HUDEP-2 (cell line): Measurements from ENCODE around the gene RBM4.

Source experiments
- DNase-seq, 76 experiments: peaks; one replicate each; lab custom pipeline; 2025; ENCODE audit not compliant: unreplicated experiment in 76 of 76; lab: John Stamatoyannopoulos, UW

Gene RBM4

GRCh38 chr11:66649903-66650302 lies 11.4 kb downstream of the RBM4 start:
- no peak for DNase-seq

GRCh38 chr11:66651016-66651415 lies 12.5 kb downstream of the RBM4 start:
- no peak for DNase-seq

GRCh38 chr11:66652651-66653050 lies 14.1 kb downstream of the RBM4 start:
- no peak for DNase-seq

- no peak for DNase-seq
These were observed 14.6 kb downstream of the RBM4 start for GRCh38 chr11:66653123-66653522.

GRCh38 chr11:66659763-66660162 lies 21.3 kb downstream of the RBM4 start:
- peak in 2 of 76 experiments; percentile 19 to 28 for DNase-seq

- DNase-seq = no peak
These were observed 25.3 kb downstream of the RBM4 start for GRCh38 chr11:66663741-66664296.

- DNase-seq = no peak
These were observed 26.9 kb downstream of the RBM4 start for GRCh38 chr11:66665369-66665768.

GRCh38 chr11:66670816-66671215 lies 32.3 kb downstream of the RBM4 start:
- DNase-seq = no peak

GRCh38 chr11:66674964-66675602 lies 36.6 kb downstream of the RBM4 start:
- DNase-seq = no peak

GRCh38 chr11:66676282-66676919 lies 37.9 kb downstream of the RBM4 start:
- DNase-seq = no peak

- no peak for DNase-seq
These were observed 38.6 kb downstream of the RBM4 start for GRCh38 chr11:66676931-66677598.

- peak in 74 of 76 experiments; percentile 33 to 94 (median 84) for DNase-seq
These were observed 39.3 kb downstream of the RBM4 start, which contains the start of gene RBM4B for GRCh38 chr11:66677599-66678375. TSS of gene RBM4B (minus strand) at chr11:66677887. CDS start at chr11:66677079, 808 bp downstream.

GRCh38 chr11:66680966-66681645 lies 42.6 kb downstream of the RBM4 start:
- no peak for DNase-seq

- no peak for DNase-seq
These were observed 45.4 kb downstream of the RBM4 start for GRCh38 chr11:66683877-66684276.

- DNase-seq = no peak
These were observed 46.1 kb downstream of the RBM4 start for GRCh38 chr11:66684635-66685034.

- no peak for DNase-seq
These were observed 47.0 kb downstream of the RBM4 start for GRCh38 chr11:66685276-66686099.

GRCh38 chr11:66686100-66686785 lies 47.7 kb downstream of the RBM4 start:
- DNase-seq = no peak

- no peak for DNase-seq
These were observed 48.6 kb downstream of the RBM4 start for GRCh38 chr11:66686801-66687750.
